ENCODE data around the gene DENND1B.

The DENND1B gene

DNA sequence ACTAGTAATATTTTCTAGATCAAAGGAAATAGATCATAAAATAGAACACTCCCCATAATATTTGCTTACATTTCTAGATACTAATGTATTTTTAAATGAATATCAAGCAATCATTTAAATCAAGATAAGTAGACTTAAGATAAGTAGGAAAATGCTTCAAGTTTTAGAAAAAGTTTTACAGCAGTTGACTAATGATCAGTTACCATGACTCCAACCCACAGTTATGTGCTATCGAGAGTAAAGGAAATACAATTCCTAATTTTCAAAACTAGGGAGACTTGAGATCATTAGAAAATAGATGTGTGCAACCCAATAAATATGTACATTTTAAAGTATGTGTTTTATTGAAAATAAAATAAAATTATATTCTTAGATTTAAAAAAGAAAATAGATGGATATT is 95.0 kb downstream of the DENND1B start:
- DNase-seq, result no peak

DNA sequence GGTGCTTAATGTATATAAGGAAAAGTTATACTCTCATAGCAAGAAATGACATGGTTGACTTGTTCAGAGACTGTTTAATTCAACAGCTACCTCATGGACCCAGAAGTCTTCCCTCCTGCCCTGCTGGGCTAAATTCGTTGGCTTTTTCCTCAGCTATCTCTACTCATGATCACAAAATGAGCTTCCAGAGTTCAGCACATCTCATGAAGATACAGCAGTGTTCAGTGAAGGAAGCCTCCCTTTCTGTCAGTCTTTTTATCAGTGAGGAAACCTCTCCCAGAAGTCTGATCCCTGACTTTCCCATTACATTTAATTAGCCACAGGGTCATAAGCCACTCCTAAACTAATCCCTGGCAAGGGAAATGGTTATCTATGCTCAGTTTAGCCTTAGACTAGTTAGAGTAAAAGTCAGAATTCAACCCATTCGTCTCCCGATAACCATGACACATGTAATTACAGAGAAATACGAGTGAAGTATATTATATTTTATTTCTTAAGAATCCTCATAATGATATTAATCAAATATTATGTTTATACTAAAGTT is 97.5 kb downstream of the DENND1B start:
- DNase-seq, result no peak

DNA sequence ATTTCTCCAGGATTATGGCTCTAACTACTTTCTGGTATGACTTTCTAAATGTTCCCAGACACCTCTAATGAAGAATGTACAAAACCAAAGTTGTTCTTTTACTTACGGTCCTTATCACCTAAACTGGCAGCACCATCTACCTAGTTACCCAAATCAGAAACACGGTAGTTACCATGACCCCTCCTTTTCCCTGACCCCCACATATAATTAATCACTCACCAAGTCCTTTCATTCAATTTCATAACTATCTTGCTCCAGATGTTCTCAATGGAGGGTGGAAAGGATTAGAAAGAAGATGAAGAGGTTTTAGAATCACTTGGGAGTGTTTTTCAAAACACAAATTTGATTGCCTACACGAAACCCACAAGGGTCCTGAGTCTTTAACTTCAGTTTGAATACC is 98.0 kb downstream of the DENND1B start:
- DNase-seq, result no peak

DNA sequence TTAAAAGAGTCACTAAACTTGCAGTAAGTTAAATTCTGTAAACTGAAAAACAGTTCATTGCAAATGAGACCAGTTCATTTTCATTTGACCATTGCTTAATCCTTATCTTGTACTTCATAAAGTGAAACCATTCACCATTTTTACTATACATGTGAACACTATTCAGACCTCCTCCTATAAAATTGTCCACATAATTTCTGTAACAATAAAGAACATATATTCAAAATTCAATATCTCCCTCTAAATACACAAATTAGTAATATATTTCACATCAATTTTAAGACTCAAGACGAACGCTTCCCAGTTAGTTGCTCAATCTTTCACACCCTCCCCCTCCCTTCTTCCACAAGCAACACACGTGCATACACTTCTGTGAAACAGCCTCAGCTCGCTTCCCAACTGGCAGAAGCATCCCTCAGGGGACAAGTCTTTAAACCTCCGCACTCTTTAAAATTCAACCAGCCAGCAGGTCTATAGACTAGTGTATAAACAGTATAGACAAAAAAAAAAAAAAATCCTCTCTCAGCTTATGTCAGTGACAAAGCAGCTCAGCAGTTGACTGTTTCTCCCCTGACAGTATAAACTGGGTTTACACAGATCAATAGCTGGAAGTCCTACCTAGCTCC is 99.6 kb downstream of the DENND1B start:
- DNase-seq, result no peak

DNA sequence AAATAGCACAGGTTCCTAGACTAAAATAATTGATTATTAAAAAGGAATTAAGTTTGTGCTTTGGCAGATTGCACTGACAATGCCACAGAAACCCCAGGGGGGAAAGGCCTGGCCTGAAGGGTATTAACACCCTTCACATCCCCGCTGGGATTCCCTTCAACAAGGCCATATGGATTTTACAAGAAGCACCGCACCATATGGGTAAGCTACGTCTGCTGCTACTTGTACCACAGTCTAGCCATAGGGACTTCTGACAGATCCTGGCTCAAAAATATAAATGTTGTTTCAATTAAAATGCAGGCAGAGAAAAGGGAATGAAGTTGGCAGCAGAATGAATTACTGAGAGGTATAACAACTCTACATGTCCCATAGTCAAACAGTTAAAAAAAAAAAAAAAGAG is 101.0 kb downstream of the DENND1B start:
- no peak for DNase-seq

DNA sequence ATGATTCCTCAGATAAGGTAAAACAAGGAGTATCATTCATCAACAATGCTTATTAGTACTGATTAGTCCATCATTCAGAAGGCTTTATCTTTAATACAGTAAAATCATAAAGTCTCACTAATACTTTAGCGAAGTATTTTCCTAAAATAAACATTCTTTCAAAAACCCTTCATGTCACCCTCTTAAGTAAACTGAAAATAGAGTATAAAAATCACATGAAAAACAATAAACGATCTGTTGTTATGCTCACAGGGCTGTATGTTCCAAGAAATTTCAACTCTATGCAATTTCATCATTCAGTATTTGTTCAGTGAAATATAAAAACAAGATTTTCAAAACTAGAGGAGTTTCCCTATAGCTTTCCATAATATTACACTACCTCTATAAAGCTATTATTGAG is 102.0 kb downstream of the DENND1B start:
- no peak for DNase-seq

DNA sequence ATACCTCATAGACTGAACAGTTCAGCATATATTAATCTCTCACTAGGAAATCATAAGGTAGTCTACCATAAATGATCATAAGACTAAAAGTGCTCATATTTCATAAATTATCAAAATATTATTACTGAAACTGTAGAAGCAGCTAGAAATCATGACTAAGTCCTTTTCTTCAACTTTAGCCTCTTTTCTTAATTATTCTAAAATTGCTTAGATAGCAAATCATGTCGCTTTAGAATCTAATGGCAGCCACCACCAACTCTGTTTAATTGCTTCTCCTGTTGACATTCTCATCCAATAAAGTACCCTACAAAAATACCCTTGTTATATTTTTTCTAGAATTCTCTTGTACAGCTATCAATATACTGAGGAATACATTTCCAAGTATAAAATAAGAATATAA is 102.9 kb downstream of the DENND1B start:
- no peak for DNase-seq

DNA sequence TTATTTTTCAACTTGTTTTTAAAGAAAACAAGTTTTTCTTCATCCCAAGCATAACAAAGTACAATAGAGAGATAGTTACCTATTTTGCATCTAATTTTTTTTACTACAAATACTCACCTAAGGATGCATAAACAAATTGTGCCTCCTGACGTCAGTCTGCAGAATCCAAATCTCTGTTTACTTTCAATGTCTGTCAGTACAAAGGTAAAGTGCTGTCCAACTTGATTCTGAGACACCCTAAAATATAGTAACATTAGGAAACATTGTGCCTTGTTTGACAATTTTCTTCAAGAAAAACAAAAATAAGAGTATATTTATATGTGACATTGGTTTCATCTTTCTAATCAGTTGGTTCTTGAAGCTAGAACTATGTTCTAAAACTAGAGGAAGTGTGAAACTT is 103.4 kb downstream of the DENND1B start:
- no peak for DNase-seq

DNA sequence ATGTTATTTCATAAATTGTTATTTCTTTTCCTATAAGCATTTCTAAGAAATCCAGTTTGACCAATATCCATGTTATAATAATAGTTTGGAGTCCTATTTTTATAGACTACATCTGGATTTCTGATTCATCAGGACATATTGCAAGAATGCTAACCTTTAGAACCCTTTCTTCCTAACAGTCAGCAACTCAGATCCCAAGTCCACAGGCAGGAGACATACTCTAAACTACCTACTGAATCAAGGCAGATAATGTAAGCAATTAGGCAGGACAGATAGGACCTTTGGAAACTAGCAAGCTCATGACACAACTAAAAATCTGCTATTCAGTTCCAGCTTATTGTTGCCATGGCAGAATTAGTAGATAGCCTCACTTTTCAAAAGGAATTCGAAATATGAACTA is 104.1 kb downstream of the DENND1B start:
- no peak for DNase-seq

DNA sequence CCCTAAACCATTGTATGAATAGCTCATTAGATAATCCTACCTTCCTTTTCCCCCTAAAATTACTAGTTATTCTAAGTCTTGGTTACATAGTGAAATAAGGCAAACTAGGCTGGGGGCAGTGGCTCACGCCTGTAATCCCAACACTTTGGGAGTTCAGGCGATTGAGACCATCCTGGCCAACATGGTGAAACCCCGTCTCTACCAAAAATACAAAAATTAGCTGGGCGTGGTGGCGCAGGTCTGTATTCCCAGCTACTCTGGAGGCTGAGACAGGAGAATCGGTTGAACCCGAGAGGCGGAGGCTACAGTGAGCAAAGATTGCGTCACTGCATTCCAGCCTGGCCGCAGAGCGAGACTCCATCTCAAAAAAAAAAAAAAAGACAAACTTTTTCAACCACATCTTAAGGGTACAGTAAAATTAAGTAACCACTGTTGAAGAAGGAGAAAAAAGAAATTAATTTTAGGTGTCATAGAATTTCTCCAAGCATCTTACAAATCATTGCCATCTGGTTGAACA is 108.5 kb downstream of the DENND1B start:
- no peak for DNase-seq

DNA sequence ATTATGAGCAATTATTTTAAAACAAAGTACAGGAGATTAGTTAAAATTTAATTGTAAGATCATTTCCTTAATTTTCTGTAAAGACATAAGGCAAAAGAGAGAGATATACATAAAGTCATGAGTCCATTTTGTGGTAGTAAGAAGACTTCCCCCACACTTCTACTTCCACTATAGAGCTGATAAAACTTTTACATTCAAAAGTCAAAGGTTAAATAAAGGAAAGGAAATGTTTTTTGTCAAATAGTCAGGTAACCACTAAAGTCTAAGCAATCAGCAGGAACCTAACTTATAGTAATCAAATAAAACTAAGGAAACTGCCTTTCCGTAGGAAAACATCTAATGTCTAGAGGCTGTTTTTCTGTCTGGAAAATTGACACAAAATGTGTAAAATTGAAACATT is 110.9 kb downstream of the DENND1B start:
- no peak for DNase-seq

DNA sequence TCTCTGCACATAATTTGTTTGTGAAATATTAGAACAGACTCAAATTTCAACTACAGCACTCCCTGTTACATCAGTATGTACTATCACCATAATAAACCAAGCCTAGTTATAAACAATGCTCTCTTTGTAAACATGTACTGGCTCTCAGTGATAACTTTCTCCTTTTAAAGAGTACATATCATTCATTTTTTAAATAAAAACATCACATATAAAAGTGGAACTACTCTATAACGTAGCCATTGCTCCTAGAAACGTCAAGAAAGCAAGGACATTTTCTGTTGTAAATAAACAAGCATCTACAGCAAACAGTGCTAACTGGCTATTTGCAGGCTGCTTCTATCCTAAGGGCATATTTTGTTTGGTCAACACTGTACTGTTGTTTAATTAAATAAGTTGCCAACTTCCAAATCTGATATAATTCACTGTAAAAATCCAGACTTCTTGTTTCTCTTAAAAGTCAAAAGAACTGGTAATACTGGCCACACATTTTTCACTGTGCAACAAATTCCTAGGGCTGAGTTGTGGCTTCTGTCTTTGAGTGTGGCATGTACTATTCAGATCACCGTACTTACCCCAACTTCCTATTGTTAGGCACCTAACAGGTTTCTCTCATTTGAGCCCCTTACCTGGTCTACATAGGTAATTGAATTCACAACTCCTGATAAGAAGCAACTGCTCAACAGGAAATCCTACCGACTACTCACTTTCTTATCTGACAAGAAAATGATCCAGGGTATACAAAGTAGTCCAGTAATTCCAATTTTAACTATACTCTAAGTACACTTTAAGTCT is 111.9 kb downstream of the DENND1B start:
- no peak for DNase-seq

DNA sequence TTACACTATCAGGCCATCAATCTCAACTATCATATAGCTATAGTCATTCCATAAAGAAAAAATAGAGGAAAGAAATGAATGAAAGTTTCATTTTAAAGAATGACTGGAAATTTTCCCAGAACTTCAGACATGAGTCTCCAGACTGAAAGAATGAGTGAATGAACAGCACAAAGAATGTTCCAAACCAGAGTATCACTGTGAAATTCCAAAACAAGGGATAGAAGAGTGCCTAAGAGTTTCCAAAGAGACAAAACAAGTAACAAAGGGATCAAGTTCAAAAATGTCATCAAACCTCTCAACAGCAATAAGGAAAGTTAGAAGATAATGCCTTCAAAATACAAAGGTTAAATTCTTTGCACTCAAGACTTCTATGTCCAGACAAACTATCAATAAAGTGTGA is 114.9 kb downstream of the DENND1B start:
- DNase-seq, result no peak

DNA sequence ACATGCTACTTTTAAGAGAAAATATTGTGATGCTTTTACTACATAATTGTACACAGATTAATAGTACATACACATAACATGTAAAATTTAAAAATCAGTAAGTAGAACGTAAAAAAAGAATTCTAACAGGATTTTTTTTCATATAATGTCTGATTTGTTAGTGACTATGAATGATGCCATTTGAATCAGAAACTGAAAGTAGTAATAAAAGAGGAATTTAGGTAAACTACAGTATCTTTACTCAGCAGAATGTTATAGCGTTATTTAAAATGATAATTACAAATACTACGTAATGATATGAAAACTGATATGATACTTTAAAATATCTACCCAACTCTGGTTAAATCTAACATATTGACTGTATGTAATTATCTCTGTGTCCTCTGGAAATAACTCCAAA is 116.1 kb downstream of the DENND1B start:
- DNase-seq, result no peak

DNA sequence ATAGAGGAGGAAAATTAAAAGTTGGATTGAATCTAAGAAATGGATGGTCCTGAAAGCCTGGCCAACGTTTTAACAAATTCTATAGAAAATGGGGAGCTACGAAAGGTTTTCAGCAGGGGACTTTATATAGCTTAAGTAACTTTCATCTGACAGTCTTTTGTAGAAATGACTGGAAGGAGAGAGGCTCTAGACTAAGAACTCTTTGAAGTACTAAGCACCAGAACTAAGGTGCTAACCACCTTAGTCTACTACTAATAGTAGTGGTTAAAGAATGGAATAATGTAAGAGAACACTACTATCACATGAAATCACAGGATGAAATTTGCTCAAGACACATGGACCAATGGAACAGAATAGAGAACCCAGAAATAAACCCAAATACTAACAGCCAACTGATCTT is 126.1 kb downstream of the DENND1B start:
- no peak for DNase-seq

DNA sequence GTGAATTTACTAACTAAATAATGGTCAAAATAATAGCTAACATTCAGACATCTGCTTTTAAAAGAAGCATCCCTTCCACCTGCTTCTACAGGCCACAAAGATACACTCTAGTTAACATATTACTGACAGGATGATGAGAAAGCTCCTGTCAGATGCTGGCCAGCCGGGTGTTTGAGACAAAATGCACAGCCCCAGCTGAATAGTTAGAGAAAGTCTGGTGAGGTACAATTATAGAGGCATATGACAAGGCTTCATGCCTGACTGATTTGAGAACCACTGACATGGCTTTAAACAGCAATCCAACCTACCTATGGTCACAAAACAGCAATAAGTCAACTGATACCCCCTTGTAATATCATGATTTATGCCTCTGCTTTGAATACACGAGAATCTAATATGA is 137.0 kb downstream of the DENND1B start:
- DNase-seq, result no peak

DNA sequence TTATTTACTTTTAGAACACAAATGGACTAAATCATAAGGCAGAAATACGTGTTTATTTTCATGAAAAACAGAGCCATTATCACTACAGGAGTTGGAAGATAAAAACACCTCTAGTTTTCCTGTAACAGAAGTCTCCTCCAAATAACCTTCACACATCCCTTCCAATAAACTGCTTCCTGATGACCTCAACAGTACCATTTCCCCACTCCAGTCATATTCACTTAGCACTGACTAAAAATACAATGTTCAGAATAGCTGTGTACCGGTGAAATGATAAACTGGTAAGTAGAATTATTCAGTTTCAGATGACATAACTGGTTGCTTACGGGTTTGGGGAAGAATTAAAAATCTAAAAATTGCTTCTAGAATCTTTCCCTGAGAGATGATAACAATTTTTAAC is 137.9 kb downstream of the DENND1B start:
- no peak for DNase-seq

DNA sequence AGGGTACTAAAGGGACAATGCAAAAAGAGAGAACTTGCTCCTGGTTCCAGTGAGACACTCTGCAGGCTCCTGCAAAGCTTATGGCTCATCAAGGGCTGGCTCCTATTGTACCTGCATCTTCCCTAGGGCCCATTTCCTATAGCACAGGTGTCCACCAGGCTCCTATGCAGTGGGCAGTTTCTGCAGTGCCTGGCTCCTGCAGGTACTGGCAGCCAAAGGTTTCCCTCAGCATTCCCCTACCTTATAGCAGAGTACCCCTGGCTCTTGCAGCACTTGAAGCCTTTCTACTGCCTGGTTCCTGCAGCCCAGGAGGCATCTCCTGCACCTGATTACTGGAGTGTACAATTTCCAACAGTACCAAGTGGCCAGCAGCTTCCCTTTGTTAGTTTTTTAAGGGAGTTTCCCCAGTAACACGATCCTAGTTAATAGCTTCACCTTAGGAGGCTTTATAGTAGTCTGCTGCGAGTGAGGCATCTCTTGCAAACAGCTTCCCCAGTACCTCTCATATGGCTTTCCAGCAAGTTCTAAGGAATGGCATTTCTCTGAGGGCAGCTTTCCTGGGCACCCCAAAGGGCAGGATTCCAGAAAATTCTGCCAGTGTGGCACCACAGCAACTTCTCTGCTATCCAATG is 141.7 kb downstream of the DENND1B start:
- DNase-seq, result no peak

DNA sequence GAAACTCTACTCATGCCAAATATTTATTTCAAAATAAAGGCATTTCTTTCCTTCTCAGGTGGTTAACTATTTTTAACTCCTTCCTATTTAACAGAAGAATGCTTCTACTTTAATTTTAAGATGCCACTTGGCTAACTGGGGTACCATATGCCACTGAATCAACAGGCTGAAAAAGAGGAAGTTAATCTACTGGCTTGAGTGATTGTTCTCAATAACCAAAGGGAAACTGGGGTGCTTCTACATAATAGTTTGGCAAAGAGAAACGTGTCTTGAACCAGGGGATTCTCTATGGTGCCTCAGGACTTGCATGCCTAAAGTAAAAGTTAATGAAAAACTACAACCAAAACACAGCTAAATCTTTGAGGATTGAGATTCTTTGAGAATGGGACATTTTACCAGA is 142.6 kb downstream of the DENND1B start:
- DNase-seq, result no peak

DNA sequence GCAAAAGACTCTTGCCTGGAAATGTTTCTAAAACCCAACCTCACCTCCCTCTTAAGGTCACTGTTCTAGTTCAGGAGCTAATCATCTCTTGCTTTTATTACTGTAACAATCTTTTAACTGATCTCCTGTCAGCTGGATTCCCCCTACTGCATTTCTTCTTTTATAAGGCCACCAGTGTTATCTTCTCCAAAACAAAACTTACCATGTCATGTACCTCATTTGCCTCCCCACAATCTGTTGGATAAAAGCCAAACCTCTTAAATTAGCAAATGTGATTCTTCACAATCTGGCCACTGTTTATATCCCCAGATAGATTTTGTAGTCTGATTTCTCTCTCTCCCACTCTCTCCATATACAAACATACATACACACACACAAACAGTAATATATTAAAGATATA is 143.3 kb downstream of the DENND1B start:
- DNase-seq, result no peak

DNA sequence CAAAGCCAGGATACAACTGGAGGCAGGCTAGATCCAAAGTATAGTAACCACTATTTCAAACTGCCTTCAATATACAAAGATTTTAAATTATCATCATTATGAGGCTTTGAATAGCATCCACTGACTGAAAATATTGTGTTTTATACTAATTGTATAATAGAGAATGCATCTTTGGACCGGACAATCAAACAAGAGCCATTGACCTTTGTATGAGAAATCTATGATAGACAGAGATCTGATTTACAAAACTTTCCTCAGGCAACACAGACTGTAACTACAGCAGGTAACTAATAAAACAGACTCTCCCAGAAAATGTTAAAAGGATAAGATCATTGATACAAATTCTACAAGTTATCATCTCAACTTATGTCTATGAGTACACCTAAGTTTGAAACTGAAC is 152.9 kb downstream of the DENND1B start:
- DNase-seq, result no peak

DNA sequence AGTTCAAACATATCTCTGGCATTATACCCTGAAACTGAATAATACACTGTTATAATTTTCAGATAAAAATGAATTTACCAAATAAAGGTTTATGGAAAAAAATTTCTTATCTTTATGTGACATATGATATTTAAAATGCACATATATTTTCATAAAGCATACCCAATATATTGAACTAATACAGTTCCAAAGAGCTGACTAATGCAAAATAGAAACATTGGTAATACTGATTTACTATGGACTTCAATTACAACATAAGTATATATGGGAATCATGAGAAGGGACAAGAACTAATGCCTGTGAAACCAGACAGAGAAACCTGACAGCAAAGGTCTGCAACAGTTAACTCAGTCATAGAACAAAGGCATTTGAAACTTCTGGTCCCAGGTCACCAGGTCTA is 153.5 kb downstream of the DENND1B start:
- no peak for DNase-seq

DNA sequence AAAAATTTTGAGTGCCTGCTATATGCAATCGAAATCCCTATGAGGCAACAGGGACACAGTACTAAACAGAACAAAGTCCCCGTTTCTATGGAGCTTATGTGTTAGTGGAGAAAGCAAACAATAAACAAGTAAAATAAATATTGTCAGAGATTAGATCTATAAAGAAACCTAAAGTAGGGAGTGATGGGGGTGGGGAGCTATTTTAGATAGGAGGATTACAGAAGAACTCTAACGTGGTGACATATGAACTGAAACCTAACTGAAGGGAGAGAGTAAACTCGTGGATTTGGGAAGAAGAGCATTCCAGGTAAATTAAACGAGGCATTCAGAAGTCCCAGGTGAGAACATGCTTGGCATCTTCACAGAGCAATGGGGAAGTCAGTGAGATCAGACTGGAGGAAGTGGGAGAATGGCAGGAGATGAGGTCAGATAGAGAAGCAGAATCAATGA is 154.5 kb downstream of the DENND1B start:
- DNase-seq, result no peak

Data from NCI-H510A treated with DMSO at 0.1 percent for 48 hours (cell line).